ENCODE results near the gene NT5C3A. TPM values are rescaled to one million over a fixed set of nuclear protein-coding genes. Genes with fewer than 3 reads are reported as not detected.

Gene NT5C3A
- total and polyA plus RNA-seq, 9 of the 15 experiments (the other 6 are each of a cell fraction or from before 2014, with no cell fraction given), result 18.6 to 60.1 (median 40.0) TPM

- TF ChIP-seq CEBPB (tag; IDR thresholded peaks at IDR 0.05), result no peak
- TF ChIP-seq FOXP4 (CRISPR knock-in tag; IDR thresholded peaks at IDR 0.05; ENCODE audit: borderline replicate concordance), result no peak
- no peak for TF ChIP-seq ZNF347 (CRISPR knock-in tag; IDR thresholded peaks at IDR 0.05; ENCODE audit: low read depth)
- TF ChIP-seq ILF3 (IDR thresholded peaks at IDR 0.05; ENCODE audit: borderline replicate concordance), result no peak
- TF ChIP-seq ZNF583 (CRISPR knock-in tag; IDR thresholded peaks at IDR 0.05), result no peak
- peak; percentile 38; the same call in 1 of the 2 replicates for TF ChIP-seq SMARCE1 (IDR thresholded peaks at IDR 0.05)
- peak in 1 of 2 experiments; percentile 30; a peak in 1 of 4 replicates for TF ChIP-seq MNT (conservative IDR thresholded peaks at IDR 0.05)
- TF ChIP-seq OTX1 (CRISPR knock-in tag; IDR thresholded peaks at IDR 0.05), result no peak
Observed at GRCh38 chr7:33108554-33109004, 46.0 kb upstream of the NT5C3A start (continued).
